Umbilical cord (tissue), 2 donors: ENCODE measurements around the gene ZNF888. TPM values are rescaled to one million over a fixed set of nuclear protein-coding genes. Genes with fewer than 3 reads are reported as not detected.
A peak's percentile ranks its signal among the peaks of the same experiment; 100 is the strongest.
"Not testable (repeated sequence)": the region's sequence is repeated elsewhere in the genome, so short reads cannot be mapped to it uniquely, and the experiment has no call there.

ENCODE experiments used
- DNase-seq: peaks from one replicate; pipeline ENCODE4 v3.0.0-alpha.2; 2015; ENCODE audit warnings: low spot score
- total RNA-seq: library from RNA; depleted of rRNA; stranded (reverse); fragments of >200 nt; gene quantifications from one replicate; pipeline ENCODE4 v1.2.3, GENCODE V29; 2014; ENCODE audit warnings: low replicate concordance; ENCODE audit not compliant: insufficient read depth

Gene ZNF888
- total RNA-seq, 1 donor from 2014 or later: 7.0 TPM

DNA sequence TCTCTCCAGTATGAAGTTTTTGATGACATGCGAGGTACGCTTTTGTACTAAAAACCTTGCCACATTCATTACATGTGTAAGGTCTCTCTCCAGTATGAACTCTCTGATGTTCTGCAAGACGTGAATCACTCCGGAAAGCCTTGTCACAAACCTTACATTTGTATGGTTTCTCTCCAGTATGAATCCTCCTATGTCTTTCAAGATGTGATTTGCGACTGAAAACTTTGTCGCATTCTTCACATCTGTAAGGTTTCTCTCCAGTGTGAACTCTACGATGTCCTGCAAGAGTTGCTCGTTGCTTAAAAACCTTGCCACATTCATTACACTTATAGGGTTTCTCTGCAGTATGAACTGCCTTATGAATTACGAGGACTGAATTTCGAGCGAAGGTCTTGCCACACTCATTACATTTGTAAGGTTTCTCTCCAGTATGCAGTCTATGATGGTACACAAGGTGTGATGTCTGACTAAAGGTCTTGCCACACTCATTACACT is 42.3 kb downstream of the ZNF888 start:
- no peak for DNase-seq

DNA sequence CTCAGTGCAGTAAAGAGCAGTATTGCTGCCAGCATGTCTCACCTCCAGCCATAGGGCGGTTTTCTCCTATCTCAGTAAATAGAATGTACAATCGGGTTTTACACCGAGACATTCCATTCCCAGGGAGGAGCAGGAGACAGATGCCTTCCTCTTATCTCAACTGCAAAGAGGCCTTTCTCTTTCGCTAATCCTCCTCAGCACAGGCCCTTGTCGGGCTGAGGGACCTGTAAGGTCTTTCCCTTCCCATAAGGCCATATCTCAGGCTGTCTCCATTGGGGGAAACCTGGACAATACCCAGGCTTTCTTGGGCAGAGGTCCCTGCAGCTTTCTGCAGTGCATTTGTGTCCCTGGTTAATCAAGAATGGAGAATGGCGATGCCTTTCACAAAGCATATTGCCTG is 50.2 kb downstream of the ZNF888 start:
- DNase-seq: not testable (repeated sequence)

DNA sequence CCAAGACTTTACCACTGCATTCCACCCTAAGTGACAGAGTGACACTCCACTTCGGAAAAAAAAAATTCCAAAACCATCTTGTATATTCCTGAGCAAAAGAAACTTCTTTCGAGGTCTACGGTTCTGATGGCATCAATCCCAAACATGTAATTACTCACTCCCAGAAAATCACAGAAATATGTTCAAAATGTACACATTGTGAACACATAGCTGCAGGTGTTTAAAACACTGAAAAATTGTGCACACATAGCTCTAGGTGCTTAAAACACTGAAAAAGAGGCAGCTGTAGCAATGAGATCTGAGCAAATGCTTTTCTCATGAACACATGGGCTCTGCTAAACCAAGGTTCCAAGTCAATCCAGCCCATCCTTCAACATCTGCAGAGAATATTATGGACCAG is 51.8 kb downstream of the ZNF888 start:
- no peak for DNase-seq

DNA sequence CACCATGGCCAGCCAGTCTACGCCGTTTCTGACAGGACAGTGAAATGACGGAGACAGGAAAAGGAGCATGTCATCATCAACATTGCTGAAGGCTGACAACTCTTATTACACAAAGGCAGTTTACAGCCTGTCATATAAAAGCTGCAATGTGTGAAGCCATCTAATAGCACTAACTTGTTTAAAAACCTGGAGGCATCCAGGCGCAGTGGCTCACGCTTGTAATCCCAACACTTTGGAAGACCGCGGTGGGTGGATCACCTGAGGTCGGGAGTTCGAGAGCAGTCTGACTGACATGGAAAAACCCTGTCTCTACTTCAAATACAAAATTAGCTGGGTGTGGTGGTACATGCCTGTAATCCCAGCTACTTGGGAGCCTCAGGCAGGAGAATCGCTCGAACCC is 55.2 kb downstream of the ZNF888 start:
- not testable (repeated sequence) for DNase-seq

DNA sequence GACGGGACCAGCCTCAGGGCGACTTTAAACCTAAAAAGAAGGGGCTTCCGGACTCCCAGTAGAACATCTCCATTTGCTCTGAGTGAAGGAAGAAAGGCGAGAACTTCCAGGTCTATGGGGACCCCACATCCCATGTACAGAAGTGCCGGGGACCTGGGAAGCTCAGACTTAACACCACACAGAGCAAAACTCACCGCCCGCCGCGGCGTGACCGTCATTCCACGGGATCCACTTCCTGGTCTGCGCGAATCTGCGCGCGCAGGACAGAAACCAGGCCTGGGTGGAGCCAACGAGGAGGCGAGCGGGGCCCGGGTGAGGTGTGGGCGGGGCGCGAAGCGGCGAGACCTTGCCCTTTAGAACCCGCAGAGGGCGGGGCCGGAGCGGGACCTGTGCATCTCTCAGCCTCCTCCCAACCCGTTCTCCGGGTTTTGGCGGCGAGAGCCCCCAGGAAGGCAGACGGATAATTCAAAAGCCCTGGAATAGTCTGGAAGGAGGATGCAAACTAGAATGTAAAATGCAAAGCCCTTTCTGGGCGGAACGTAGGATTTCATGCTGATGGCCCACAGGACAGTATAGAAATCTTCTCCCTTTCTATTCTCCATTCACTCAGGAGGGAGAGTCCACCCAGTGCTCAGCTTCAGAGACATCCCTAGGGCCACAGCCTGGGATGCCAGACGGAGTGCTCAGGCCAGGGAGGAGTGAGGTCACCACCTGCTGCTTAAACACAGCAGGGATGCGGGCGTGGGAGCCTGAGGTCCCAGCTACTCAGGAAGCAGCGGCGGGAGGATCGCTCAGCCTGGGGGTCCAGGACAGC is 65.6 kb downstream of the ZNF888 start, which contains the start of gene ZNF468:
Gene ZNF468 (minus strand): TSS at position 242 of the 814 bp plus-strand sequence. CDS start 3,347 bp downstream, outside the sequence.
- DNase-seq: peak; percentile 73

DNA sequence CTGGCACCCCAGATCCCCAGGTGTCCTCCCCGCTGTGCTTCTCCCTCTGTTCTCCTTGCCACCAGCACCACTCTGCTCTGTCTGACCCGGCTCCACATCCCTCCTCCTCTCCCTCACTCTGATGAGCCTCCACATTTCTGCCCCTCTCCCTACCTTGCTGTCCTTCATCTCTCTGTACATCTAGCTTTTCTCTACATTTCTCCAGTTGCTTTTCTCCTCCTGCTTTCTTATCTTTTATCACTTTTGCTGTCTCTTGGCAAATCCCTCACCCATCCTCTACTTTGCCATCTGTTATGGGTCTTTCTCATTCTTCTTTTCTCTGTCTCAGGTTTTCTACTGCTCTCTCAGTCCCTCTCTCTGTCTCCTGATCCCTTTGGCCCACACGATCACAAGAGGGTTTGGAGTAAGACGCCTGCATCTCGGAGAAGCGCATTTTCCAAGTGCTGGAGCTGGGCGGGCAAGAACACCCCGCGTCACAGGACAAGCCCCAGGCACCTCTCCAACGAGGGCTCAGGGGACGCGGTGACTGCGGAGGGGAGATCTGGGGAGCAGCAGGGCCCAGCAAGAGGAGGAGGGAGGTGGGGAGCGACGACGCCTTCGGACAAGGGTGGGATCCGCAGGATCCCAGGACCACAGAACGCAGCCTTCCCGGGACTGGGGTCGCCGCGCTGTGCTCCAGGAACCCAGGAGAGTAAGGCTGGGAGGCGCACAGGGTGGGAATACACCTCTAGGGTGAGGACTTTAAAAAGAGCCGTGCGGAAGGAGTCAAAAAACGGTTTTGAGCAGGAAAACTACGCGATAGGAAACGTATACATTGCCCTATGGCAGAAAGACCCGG is 66.5 kb downstream of the ZNF888 start:
- DNase-seq: not testable (repeated sequence)

Other genes with a start within 250 kb of the ZNF888 start
- 15.2 TPM for gene ZNF611, start 188.4 kb downstream of the ZNF888 start, total RNA-seq
- gene ZNF600, start 136.6 kb downstream of the ZNF888 start, total RNA-seq: 35.2 TPM
- 26.5 TPM for gene ZNF28, start 101.8 kb downstream of the ZNF888 start, total RNA-seq
- 22.1 TPM for gene ZNF468, start 65.8 kb downstream of the ZNF888 start, total RNA-seq
- 13.0 TPM for gene ZNF320, start 25.8 kb downstream of the ZNF888 start, total RNA-seq
- gene ZNF816, start 39.5 kb upstream of the ZNF888 start, total RNA-seq: 8.9 TPM
- gene ERVV-1, start 90.5 kb upstream of the ZNF888 start, total RNA-seq: 2.4 TPM
- 2.9 TPM for gene ERVV-2, start 121.3 kb upstream of the ZNF888 start, total RNA-seq
- gene ZNF160, start 180.0 kb upstream of the ZNF888 start, total RNA-seq: 39.0 TPM
- 14.9 TPM for gene ZNF415, start 209.5 kb upstream of the ZNF888 start, total RNA-seq
- gene ZNF347, start 235.6 kb upstream of the ZNF888 start, total RNA-seq: 8.2 TPM